ENCODE data around the gene PTCH1. TPM values are rescaled to one million over a fixed set of nuclear protein-coding genes. Genes with fewer than 3 reads are reported as not detected.

Gene PTCH1
- total and polyA plus RNA-seq, 2 donors (not counting 1 experiment from before 2014, with no cell fraction given), result 3.5 to 13.8 TPM

GRCh38 chr9:95509851-95510708 is 6.7 kb downstream of the PTCH1 start:
- Histone ChIP-seq H3K9ac (ENCODE audit: low read length) (peak overlapping the region; percentile 73), H4K20me1 (ENCODE audit: control insufficient read depth, insufficient read depth, low read length, poor library complexity, severe bottlenecking) (no peaks in the 10 kb centered on the region), H3K4me2 (replicated peaks; ENCODE audit: low read depth, low read length, poor library complexity, severe bottlenecking) (peak overlapping the region; percentile 94), H3K4me1 (ENCODE audit: control insufficient read depth in 2 of 2, insufficient read depth in 2 of 2, low read length in 2 of 2) (peaks cover 49 to 51% of the 10 kb centered on the region in 2 donors), H3K36me3 (replicated peaks in 1 of 2; ENCODE audit: control extremely low read depth in 1 of 2, control insufficient read depth in 1 of 2, extremely low read depth in 1 of 2, insufficient read depth in 2 of 2, low read length in 1 of 2) (no peaks in the 10 kb centered on the region), H3K27ac (ENCODE audit: low read length in 2 of 2) (no peak overlapping the region), H3K9me3 (ENCODE audit: control extremely low read depth in 1 of 3, control insufficient read depth in 2 of 3, insufficient read depth in 1 of 3, low read length in 2 of 3) (peaks cover 0 to 28% (median 0%) of the 10 kb centered on the region in 3 donors), H3K79me2 (ENCODE audit: control insufficient read depth, insufficient read depth, low read length) (no peaks in the 10 kb centered on the region), H2AFZ (ENCODE audit: insufficient read depth, low read depth, low read length, poor library complexity, severe bottlenecking) (peak overlapping the region; percentile 58), H3K4me3 (ENCODE audit: control extremely low read depth in 1 of 5, extremely low read depth in 1 of 5, insufficient read depth in 1 of 5, low read depth in 2 of 5, low read length in 4 of 5) (peak overlapping the region; percentile 17 to 78 (median 56)), H3K27me3 (replicated peaks in 1 of 4; ENCODE audit: control extremely low read depth in 1 of 4, control insufficient read depth in 3 of 4, insufficient read depth in 4 of 4, low read length in 3 of 4) (peaks cover 0 to 73% (median 52%) of the 10 kb centered on the region in 4 experiments)
- ChIA-PET POLR2A (interaction anchor here (1.1 kb wide), 1 partner anchor 47 kb away, joined by 4 read pairs; no protein-coding TSS in a partner anchor), CTCF (interaction anchor here (1.0 kb wide), 1 partner anchor 904 kb away, joined by 3 read pairs; no protein-coding TSS in a partner anchor)
- Mint-ChIP-seq H3K27me3 (peaks cover 52% of the 10 kb centered on the region), H3K4me1 (peaks cover 47% of the 10 kb centered on the region), H3K9me3 (ENCODE audit: insufficient read depth) (no peaks in the 10 kb centered on the region), H3K27ac (peak overlapping the region; percentile 46), H3K4me3 (peak overlapping the region; percentile 87)
- DNase-seq, result no peak
- intact Hi-C loops (cut with micrococcal nuclease), result loop anchor here (1.0 to 5.0 kb wide), 2 partner anchors 16 to 193 kb away; partner anchors contain the start of gene FANCC
- TF ChIP-seq EZH2 (IDR thresholded peaks at IDR 0.05; ENCODE audit: borderline replicate concordance, insufficient read depth, low read depth, low read length, poor library complexity, severe bottlenecking) (peak; percentile 83), CTCF (IDR thresholded peaks at IDR 0.05) (no peak)
- no peak for ATAC-seq (ENCODE audit: low read depth)
- WGBS (ENCODE audit: insufficient coverage), result 0% methylated on average over 14 of the region's 38 CpGs

All from B cell (primary cell).